ENCODE measurements around the gene LOXL4.

Gene LOXL4

GRCh38 chr10:98293550-98294269, 25.7 kb upstream of the LOXL4 start:
- DNase-seq: no peak

GRCh38 chr10:98292971-98293370, 25.0 kb upstream of the LOXL4 start:
- no peak for DNase-seq

- DNase-seq: no peak
Measured at GRCh38 chr10:98289802-98290209, 21.8 kb upstream of the LOXL4 start.

GRCh38 chr10:98287321-98287720, 19.3 kb upstream of the LOXL4 start:
- no peak for DNase-seq

DNA sequence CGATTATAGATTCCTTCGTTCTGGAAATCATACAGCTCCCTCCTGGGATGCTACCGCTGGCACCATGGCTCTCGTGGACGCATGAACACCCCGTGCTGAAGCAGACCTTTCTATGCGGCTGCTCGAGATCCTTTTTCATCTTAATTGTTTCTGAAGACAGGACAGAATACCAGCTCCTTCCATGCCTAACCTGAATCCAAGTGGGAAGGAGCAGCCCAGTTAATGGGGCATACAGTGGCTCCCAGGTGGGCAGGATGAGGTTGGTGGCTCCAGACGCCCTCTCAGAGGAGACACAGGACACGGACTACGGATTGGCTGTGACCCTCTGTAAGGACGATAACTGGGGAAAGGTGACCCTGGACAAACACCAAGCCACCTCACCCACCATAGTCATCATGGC, 18.4 kb upstream of the LOXL4 start:
- DNase-seq: no peak

GRCh38 chr10:98285416-98285815, 17.4 kb upstream of the LOXL4 start:
- no peak for DNase-seq

DNA sequence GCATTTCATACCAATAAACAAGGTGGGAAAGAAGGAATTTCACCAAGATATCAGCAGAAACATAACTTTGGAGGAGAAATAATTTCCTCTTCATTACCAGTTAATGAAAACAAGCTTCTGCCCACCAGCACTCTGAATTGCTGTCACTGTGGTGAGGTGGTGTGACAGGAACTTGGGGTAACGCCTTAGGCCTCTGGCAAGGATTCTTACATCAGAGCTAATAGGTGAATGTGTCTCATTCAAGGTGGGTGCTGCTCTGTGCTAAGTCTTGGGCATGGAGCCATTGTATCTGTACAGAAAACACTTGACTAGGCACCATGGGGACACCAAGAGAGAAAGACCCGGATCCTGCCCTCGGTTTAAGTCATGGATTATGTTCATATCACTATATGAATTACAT, 8.3 kb upstream of the LOXL4 start:
- no peak for DNase-seq

- no peak for DNase-seq
Measured at GRCh38 chr10:98274562-98274961, 6.6 kb upstream of the LOXL4 start.

DNA sequence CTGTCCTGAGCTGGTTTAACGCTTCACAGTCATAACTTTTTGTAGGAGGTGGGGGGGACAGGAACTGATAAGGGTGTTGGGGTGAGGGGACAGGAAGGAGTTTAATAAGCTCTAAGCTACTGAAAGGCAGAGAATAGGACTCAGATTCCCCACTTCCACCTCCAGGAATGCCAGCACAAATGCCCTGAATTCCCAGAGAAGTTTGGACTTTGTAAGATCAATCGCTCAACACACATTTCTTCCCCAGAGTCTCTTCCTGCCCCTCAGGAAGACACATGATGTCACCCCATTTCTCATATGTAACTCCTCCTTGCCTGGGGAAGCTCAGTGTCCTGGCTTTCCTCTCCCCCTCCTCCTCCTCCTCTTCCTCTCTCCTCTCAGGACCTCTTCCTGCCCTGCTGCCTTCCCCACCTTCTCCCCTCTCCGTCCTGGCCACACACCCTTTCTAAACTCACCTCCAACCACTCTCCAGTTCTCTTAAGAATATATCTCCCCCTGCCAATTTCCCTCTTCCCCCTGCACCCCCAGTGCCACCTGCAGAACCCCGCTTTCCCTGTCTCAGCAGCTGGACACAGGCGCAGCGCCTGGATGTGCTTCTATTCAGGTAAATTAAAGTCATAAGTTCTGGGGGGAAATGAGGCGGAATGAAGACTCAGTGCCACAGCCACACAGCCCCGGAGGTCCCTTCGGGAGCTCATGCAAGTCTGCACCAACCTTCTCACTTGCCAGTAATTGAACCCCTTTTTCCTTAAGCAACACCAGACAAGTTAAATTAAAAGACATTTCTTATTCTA, 5.3 kb upstream of the LOXL4 start:
- no peak for DNase-seq

- DNase-seq: no peak
Measured at GRCh38 chr10:98272656-98273055, 4.7 kb upstream of the LOXL4 start.

- no peak for DNase-seq
Measured at GRCh38 chr10:98272245-98272644, 4.3 kb upstream of the LOXL4 start.

DNA sequence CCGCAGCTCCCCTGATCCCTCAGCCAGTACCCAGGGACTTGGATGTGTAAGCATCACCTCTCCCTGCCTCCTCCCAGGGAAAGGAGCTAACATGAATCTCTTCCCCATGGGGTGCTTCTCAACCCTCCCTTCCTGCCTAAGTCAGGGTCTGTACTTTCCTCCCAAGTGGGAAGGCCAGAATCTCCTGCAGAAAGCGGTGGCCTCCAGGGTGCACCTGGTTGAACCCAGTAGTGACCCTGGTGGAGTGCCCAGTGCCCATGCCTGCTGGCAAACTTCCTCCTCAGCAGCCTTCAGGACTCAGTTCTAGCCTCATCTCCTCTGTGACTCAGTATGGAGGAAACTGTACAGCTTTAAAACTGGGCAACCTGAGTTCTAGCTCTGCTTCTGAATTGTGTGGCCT, 2.8 kb upstream of the LOXL4 start:
- no peak for DNase-seq

- DNase-seq: no peak
Measured at GRCh38 chr10:98270073-98270740, 2.2 kb upstream of the LOXL4 start.

DNA sequence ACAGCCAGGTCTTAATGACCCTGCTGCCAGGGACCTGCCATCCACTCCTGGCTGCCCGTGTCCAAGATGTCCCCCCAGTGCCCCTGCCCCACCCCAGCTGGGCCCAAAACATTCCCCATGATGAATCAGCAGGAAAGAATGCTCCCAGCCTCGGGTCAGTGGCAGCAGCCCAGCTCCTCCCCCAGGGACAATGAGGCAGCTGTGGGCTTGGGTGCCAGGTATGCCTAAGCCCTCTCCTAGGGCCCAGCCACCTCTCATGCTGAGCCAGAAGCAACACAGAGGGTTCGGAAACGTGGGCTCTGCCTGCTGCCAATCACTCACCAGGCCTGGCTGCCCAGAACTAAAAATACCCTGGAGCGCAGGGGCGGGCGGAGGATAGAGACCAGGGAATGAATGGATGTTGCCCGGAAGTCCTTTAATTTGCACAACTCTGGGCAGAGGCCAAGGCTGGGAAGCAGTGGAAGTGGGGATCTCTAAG, 1.5 kb upstream of the LOXL4 start:
- no peak for DNase-seq

- DNase-seq: no peak
Measured at GRCh38 chr10:98268694-98269431, 869 bp upstream of the LOXL4 start.

GRCh38 chr10:98267069-98267893, 713 bp downstream of the LOXL4 start:
- no peak for DNase-seq

DNA sequence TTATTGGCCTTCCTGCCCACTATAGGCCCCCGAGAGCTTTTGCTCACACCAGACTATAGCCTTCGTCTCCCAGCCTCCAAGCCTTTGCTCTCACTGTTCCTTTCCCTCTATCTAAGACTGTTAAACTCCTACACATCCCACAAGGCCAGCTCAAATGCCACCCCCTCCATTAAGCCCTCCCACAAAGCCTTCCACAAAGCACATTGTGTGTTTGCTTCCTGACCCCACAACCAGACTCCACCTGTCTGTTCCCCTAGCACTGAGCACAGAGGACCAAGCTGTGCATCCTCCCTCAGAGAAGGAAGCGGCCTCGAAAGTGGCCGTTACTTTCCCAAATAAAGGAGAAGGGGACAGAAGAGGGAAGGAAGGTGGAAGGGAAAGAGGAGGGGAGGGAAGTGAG, 1.3 kb downstream of the LOXL4 start:
- no peak for DNase-seq

GRCh38 chr10:98265403-98266378, 2.3 kb downstream of the LOXL4 start:
- no peak for DNase-seq

- DNase-seq: no peak
Measured at GRCh38 chr10:98264378-98265065, 3.5 kb downstream of the LOXL4 start.

DNA sequence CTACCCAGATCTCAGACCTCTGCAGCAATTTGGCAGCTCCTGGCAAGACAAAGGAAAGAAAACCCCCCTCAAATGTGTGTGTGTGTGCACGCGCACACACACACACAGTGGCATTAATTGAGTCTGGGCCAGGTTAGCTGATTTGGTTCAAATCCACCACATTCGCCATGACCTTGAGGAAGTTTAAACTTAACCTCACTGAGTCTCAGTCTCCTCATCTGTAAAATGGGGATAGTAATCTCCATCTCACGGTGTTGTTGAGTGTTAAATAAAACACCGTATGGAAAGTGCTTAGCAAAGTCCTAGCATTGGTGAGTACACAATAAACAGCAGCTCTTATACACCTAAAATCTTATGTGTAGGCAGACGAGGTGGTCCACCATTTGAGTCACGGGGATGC, 4.9 kb downstream of the LOXL4 start:
- DNase-seq: no peak
